PC-3 (cell line): ENCODE data around the gene MEDAG.
A peak's percentile ranks its signal among the peaks of the same experiment; 100 is the strongest.

Experiments used
- EZH2 ChIP-seq: fragments of 300-600 bp; sonication (generic); IDR thresholded peaks from one replicate; pipeline ENCODE4 v1.6.1; 2017; ENCODE audit warnings: antibody characterized with exemption, mild to moderate bottlenecking, low read length; ENCODE audit not compliant: unreplicated experiment
- TF ChIP-seq, protein P1 (sequence below): fragments of 300-600 bp; sonication (generic); conservative IDR thresholded peaks from 2 replicates; pipeline ENCODE4 v1.5.1; 2017; ENCODE audit warnings: antibody characterized with exemption, low read depth, mild to moderate bottlenecking, low read length

DNA sequence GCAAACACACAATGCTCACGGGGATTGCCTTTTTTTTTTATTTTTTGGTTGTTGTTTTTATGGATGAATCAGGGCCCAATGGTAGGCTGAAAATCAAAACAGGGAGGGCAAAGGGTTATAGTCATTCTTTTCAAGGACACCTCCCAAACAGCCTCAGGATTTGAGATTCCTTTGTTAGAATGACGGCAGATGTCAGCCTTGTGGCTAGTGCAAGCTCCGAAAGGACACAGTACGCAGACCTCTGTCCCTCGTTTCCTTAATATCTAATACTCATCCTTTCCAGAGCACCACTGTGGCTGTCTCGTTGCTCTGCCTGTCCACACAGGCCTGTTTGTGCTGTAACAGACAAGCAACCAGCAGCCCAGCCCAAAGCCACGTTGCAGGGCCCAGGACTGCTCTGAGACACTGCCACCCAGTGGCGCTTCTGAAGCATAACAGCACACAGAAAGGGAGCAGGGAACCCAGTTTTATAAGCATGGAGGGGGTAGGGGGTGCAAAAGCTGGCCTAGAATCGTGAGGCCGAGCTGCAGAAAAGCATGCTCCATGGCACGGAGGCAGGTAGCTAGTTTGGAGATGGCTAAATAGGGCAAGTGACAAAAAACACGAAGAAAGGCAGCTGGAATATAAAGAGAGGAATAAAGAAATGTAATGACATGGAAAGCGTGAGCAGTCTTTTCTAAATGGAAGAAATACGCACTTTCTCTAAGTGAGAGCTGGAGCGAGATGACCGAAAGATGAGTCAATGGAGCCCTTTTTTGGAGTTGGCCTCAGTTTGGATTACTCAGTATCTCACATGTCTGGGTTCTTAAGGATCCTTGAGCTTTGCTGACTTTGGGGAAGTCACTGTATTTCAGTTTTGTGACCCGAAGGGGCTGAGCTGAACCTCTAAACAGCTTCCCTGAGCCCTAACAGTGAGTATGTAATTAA, 40.7 kb upstream of the MEDAG start:
- TF ChIP-seq, protein P1, sequence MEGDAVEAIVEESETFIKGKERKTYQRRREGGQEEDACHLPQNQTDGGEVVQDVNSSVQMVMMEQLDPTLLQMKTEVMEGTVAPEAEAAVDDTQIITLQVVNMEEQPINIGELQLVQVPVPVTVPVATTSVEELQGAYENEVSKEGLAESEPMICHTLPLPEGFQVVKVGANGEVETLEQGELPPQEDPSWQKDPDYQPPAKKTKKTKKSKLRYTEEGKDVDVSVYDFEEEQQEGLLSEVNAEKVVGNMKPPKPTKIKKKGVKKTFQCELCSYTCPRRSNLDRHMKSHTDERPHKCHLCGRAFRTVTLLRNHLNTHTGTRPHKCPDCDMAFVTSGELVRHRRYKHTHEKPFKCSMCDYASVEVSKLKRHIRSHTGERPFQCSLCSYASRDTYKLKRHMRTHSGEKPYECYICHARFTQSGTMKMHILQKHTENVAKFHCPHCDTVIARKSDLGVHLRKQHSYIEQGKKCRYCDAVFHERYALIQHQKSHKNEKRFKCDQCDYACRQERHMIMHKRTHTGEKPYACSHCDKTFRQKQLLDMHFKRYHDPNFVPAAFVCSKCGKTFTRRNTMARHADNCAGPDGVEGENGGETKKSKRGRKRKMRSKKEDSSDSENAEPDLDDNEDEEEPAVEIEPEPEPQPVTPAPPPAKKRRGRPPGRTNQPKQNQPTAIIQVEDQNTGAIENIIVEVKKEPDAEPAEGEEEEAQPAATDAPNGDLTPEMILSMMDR = peak; percentile 89
- no peak for TF ChIP-seq EZH2
